ENCODE results near the gene NUBP2.

- TF ChIP-seq ARNTL (CRISPR knock-in tag; IDR thresholded peaks at IDR 0.05; ENCODE audit: borderline replicate concordance, low read depth) (no peak), ZNF8 (CRISPR knock-in tag; IDR thresholded peaks at IDR 0.05) (no peak), CSDC2 (CRISPR knock-in tag; IDR thresholded peaks at IDR 0.05) (no peak), TOX (CRISPR knock-in tag; IDR thresholded peaks at IDR 0.05; ENCODE audit: borderline replicate concordance) (no peak), ESRRG (CRISPR knock-in tag; IDR thresholded peaks at IDR 0.05) (no peak), TSHZ2 (CRISPR knock-in tag; IDR thresholded peaks at IDR 0.05) (0 out of 2 replicates have a peak, but pooled peaks have one; percentile 10), RARB (CRISPR knock-in tag; IDR thresholded peaks at IDR 0.05) (no peak), ZFP3 (CRISPR knock-in tag; IDR thresholded peaks at IDR 0.05) (peak; percentile 23; the same call in 1 of the 2 replicates)
Observed at GRCh38 chr16:1772908-1773702, 9.7 kb upstream of the NUBP2 start, which contains the start of gene MRPS34.
